ENCODE results near the gene RPL3.

- TF ChIP-seq NFYB (CRISPR knock-in tag; conservative IDR thresholded peaks at IDR 0.05; ENCODE audit: low read depth): no peak
- no peak for TF ChIP-seq CTCF (IDR thresholded peaks at IDR 0.05)
- TF ChIP-seq GTF2I (CRISPR knock-in tag; conservative IDR thresholded peaks at IDR 0.05): no peak
- no peak for TF ChIP-seq E2F1 (CRISPR knock-in tag; IDR thresholded peaks at IDR 0.05)
- no peak for TF ChIP-seq JUN (CRISPR knock-in tag; IDR thresholded peaks at IDR 0.05)
- TF ChIP-seq SMAD3 (CRISPR knock-in tag; IDR thresholded peaks at IDR 0.05; ENCODE audit: borderline replicate concordance): no peak
- no peak for TF ChIP-seq PRRX2 (CRISPR knock-in tag; IDR thresholded peaks at IDR 0.05)
- TF ChIP-seq PRDM15 (CRISPR knock-in tag; IDR thresholded peaks at IDR 0.05): no peak
- no peak for TF ChIP-seq ZNF281 (CRISPR knock-in tag; IDR thresholded peaks at IDR 0.05)
- TF ChIP-seq ATF3 (CRISPR knock-in tag; conservative IDR thresholded peaks at IDR 0.05): no peak
- no peak for TF ChIP-seq ZNF512 (CRISPR knock-in tag; IDR thresholded peaks at IDR 0.05; ENCODE audit: borderline replicate concordance)
- TF ChIP-seq SP1 (CRISPR knock-in tag; conservative IDR thresholded peaks at IDR 0.05): no peak
- TF ChIP-seq TEAD1 (CRISPR knock-in tag; IDR thresholded peaks at IDR 0.05): no peak
These were observed 52.9 kb downstream of the RPL3 start for GRCh38 chr22:39266398-39267030.
